NCI-H1436 (cell line): ENCODE data around the gene NEO1.

Source experiments
- DNase-seq: peaks from one replicate; lab custom pipeline; 2025; lab: John Stamatoyannopoulos, UW

Gene NEO1

GRCh38 chr15:73305331-73306211 lies 253.3 kb downstream of the NEO1 start:
- DNase-seq = peak; percentile 69

DNA sequence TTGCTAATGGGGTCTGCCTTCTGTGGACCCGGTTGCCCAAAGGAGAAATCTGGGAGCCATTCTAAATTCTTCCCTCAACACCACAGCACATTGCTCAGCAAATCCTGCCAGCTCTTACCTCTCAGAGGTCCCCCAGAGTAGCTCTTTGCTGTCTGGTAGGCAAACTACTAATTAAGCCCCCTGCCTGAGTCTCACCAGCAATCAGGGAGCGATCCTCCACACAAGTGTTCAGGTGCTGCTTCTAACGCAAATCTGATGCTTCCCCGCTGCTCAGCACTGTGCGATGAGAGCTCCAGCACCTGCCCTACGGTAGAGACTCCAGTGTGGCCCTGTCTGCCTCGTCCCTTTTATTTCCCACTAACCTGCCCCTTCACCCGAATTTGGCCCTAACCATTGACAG lies 256.0 kb downstream of the NEO1 start:
- DNase-seq = no peak

- no peak for DNase-seq
Measured at GRCh38 chr15:73313861-73314260, 261.6 kb downstream of the NEO1 start.

- DNase-seq = peak; percentile 28
Measured at GRCh38 chr15:73317651-73318462, 265.6 kb downstream of the NEO1 start.

- no peak for DNase-seq
Measured at GRCh38 chr15:73318463-73319351, 266.4 kb downstream of the NEO1 start.

DNA sequence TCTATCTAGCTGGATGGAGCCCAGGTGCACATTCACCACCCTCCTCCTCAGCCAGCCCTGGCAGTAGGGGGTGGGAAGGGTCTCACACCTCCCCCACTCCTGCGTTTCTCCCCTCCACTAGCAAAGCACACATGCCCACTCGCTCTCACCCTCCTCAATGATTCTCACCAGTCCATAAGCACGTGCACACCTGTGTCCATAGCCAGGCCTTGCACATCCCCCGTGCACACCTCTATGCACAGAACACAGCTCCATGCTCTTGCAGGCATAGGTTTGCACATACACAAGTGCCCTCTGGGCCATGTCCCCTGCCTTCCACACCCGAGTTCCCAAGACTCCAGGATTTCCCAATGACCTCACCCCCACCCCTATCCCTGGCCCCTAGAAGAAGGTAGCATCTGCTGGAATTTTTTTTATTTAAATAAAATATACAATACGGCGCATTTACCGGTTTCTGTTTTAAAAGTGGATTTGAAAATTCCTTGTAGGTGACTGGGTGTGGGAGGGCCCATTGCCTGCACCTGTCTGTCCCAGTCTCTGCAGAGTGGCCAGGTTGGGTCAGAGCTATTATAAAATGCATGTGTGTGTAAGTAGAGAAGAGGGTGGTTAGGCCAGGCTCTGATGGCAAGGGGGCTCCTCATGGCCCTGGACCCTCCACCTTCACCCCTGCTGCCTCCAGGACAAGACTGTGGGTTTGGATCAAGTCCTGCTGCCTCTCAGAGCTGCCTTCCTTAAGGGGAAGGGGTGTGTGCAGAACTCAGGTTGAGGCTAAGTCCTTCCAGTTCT lies 267.4 kb downstream of the NEO1 start:
- DNase-seq = no peak

DNA sequence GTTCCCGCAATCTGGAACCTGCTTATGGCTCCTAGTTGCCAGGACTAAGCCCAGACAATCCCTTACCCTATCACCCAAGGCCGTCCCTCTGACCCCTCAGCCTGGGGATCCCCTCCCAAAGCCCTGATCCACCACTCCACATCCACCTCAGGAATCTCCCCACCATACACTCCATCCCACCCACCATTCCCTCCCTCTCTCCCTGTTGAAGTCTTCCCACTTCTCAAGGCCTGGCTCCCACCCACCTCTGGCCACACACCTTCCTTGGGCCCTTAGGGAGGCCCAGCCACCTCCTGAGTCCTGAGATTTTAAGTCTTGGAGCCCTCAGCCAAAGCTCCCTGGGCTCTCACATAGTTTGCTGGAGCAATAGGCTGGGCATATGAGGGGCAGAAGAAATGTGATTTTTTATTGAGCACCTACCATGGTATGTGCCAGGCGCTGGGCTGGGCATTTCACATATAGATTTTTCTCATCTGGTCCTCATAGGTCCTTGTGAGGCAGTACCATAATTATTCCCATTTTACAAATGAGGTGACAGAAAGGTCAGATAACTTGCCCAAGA lies 268.4 kb downstream of the NEO1 start:
- DNase-seq = no peak

- no peak for DNase-seq
Measured at GRCh38 chr15:73321496-73322450, 269.5 kb downstream of the NEO1 start.

DNA sequence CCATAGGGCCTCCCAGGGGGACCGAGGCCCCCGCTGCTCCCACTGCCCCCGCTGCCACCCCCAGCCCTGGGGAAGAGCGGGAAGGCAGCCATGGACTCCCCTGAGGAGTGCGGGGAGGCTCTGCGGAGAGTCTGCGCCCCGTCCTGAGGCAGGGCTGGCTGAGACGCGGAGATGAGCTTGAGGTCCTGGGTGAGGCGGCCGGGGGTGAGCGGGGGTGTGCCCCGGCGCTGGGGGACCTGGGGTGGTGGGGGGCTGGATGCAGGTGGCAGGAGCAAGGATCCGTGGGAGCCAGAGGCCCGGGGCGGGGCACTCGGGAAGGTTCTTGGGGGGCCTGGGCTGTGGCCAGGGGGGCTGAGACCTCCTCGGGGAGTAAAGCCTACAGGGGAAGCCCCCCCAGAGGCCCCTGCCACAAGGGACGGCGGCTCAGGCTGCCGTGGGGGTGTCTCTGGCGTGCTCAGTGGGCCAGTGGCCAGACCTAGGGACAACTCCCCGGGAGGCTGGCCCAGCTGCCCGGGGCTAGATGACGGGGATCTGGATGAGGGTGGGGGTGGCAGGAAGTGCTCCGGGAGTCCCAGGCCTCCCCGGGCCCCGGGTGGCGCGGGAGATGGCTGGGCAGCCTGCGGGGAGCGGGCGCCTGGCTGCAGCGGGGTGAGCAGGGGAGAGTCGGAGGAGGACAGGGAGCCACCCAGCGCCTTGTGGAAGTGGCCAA lies 270.6 kb downstream of the NEO1 start:
- no peak for DNase-seq

DNA sequence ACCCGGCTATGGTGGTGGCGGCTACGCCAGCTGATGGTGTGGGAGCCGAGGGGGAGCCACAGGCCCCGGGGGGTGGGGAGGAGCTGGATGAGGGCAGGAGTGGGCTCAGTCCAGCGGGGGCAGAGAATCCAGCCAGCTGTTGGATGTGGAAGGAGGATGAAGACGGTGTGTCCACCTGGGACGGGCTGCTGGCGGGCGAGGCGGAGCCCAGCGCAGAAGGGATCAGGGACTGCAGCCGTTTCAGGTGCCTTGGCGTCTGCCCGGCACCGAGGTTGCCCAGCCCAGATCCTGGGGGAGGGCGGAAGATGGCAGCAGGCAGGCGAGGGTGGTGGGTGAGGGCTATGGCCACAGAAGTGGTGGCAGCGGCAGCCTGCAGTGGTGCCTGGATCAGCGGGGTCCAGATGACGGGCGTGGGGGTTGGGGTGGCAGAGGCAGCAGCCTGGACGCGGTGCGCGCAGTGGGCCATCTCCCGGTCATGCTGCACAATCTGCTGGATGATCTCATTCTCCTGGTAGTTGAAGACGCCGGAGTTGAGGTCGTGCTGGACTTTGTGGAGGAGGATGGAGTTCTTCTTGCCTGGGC lies 271.2 kb downstream of the NEO1 start:
- DNase-seq = no peak

GRCh38 chr15:73323956-73324355 lies 271.7 kb downstream of the NEO1 start:
- DNase-seq = no peak

DNA sequence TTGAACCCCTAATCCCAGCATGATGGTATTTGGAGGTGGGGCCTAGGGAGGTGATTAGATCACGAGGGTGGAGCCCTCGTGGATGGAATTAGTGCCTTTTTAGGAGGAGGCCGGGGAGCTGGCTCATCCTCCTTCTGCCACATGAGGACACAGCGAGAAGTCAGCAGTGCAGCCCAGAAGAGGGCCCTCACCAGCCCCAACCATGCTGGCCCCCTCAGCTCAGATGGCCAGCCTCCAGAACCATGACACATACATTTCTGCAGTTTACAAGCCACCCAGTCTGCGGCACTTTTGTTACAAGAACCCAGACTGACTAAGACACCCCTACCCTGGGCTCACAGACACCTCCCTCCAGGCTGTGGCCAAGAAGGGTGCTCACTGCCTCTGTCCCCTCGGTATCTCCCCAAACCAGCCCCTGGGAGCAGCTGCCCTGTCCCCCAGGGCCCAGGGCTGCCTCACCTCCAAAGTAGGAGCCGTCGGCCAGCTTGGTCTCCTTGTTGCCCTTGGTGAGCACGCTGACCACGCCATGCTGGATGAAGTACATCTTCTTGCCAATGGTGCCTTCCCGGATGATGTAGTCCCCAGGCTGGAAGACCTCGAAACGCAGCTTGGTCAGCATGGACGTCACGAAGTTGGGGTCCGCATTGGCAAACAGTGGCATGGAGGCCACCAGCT lies 272.4 kb downstream of the NEO1 start:
- no peak for DNase-seq

DNA sequence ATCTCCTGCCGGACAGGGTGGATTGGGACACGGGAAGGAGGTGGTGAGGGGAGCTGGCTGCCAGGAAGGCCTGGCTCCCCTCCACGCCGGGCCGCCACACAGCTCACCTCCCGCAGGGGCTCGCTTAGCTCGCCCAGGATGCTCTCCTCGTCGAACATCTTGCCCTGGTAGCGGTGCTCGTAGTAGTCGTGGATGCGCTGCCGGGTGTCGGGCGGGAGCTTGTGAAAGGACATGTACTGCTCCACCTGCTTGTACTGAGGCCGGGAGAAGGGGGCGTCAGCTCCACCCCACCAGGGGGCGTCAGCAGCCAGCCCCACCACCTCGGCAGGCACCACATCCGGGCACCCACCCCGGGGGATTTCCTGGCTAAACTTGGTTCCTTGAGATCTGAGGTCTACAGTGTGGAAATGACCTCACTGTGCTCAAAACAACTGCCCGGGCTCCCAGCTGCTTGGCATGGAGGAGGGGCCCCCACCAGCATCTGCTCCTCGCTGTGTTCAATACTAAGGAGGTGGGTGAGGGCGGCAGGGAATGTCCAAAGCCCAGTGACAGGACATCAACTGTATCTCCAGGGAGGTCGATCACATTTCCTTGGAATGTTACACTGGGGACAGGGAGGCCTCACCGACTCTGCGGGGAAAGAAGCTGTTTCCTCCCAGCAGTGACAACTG lies 273.1 kb downstream of the NEO1 start:
- DNase-seq = no peak

DNA sequence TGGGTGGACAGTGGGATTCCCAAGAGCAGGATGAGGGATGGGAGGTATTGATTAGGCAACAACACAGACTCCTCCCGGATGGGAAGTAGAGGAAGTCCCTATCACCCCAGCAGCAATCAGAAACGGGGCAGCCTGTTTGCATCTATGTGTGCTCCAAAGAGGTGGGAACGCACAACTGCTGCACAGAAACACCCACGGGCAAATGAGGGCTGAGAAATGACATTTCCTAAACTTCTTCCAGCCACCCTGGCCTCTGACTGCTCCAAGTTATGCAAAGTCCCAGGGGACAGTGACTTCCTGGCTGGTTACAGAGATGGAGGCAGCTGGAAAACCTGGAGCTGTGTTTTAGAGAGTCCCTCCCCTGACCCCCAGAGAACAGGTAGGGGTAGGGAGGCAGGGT lies 273.9 kb downstream of the NEO1 start:
- DNase-seq = no peak

GRCh38 chr15:73328149-73328820 lies 276.0 kb downstream of the NEO1 start:
- no peak for DNase-seq

GRCh38 chr15:73328981-73329380 lies 276.7 kb downstream of the NEO1 start:
- no peak for DNase-seq
